Panc1 (cell line): ENCODE results near the gene DHX34.

ENCODE experiments used
- CTCF ChIP-seq: fragments of 450-650 bp; IDR thresholded peaks from 2 replicates; pipeline ENCODE4 v1.5.1; 2017; ENCODE audit warnings: mild to moderate bottlenecking
- POLR2AphosphoS5 ChIP-seq: IDR thresholded peaks from 2 replicates; pipeline ENCODE4 v1.6.1; 2012; ENCODE audit warnings: mild to moderate bottlenecking, low read depth, low read length, moderate library complexity
- REST ChIP-seq, 2 experiments: IDR thresholded peaks; 2 replicates each; pipeline ENCODE4 v1.6.1; 2011 to 2012; ENCODE audit warnings: low read depth in 2 of 2, control low read depth in 1 of 2, low read length in 1 of 2, mild to moderate bottlenecking in 1 of 2, moderate library complexity in 1 of 2; ENCODE audit not compliant: insufficient read depth in 1 of 2

GRCh38 chr19:47398707-47399597, 49.8 kb downstream of the DHX34 start:
- TF ChIP-seq CTCF: no peak
- no peak for TF ChIP-seq POLR2AphosphoS5
- TF ChIP-seq REST (IDR thresholded peaks at IDR 0.05; ENCODE audit: insufficient read depth in 1 of 2, low read depth in 2 of 2, low read length in 1 of 2): no peak
